Hair follicular keratinocyte (primary cell): Measurements from ENCODE around the gene HYOU1. TPM values are rescaled to one million over a fixed set of nuclear protein-coding genes. Genes with fewer than 3 reads are reported as not detected.

ENCODE experiments used
- total RNA-seq: library from RNA; depleted of rRNA; stranded (reverse); fragments of >200 nt; gene quantifications from 2 replicates; pipeline ENCODE4 v1.2.3, GENCODE V29; 2015

Gene HYOU1
- 214 and 216 TPM in 2 replicates for total RNA-seq

GRCh38 chr11:119057000-119057769 is at the start of gene HYOU1:
HYOU1 (minus strand) TSS chr11:119057205; CDS start chr11:119056160, 1,045 bp downstream.

GRCh38 chr11:119101759-119102423 is 44.9 kb upstream of the HYOU1 start, which contains the start of gene DPAGT1:
DPAGT1 (minus strand) TSS chr11:119101853; CDS start chr11:119101655, 198 bp downstream.

GRCh38 chr11:119084663-119085436 is 27.8 kb upstream of the HYOU1 start, which contains the start of gene HMBS:
HMBS (plus strand) TSS chr11:119084881; CDS start chr11:119085034, 153 bp downstream.

GRCh38 chr11:119067371-119068222 is 10.6 kb upstream of the HYOU1 start, which contains the start of gene VPS11:
VPS11 (plus strand) TSS chr11:119067818; CDS start chr11:119067824, 6 bp downstream.

GRCh38 chr11:119030329-119031047 is 26.5 kb downstream of the HYOU1 start, which contains the start of gene SLC37A4:
SLC37A4 (minus strand) TSS chr11:119030877.

GRCh38 chr11:119018074-119018938 is 38.7 kb downstream of the HYOU1 start, which contains the start of the genes RPS25 and TRAPPC4:
RPS25 (minus strand) TSS chr11:119018343; CDS start chr11:119018284, 59 bp downstream.
TRAPPC4 (plus strand) TSS chr11:119018766; CDS start chr11:119018796, 30 bp downstream.

GRCh38 chr11:118997627-118998387 is 59.2 kb downstream of the HYOU1 start, which contains the start of gene CENATAC:
CENATAC (plus strand) TSS chr11:118998138; CDS start chr11:118998198, 60 bp downstream.

Other genes with a start within 250 kb of the HYOU1 start
- gene CXCR5, start 173.3 kb downstream of the HYOU1 start, total RNA-seq, result not detected in 2 replicates
- gene BCL9L, start 131.3 kb downstream of the HYOU1 start, total RNA-seq, result 23.8 and 25.0 TPM in 2 replicates
- gene UPK2, start 100.9 kb downstream of the HYOU1 start, total RNA-seq, result 0.30 TPM in 1 of 2 replicates, not detected in the other
- not detected in 2 replicates for gene FOXR1, start 85.4 kb downstream of the HYOU1 start, total RNA-seq
- 5.2 and 7.8 TPM in 2 replicates for gene CENATAC, start 59.1 kb downstream of the HYOU1 start, total RNA-seq
- gene RPS25, start 38.9 kb downstream of the HYOU1 start, total RNA-seq, result 2,303 and 2,652 TPM in 2 replicates
- gene TRAPPC4, start 38.4 kb downstream of the HYOU1 start, total RNA-seq, result 85.4 and 97.8 TPM in 2 replicates
- 22.0 and 24.0 TPM in 2 replicates for gene SLC37A4, start 26.3 kb downstream of the HYOU1 start, total RNA-seq
- 14.7 and 17.1 TPM in 2 replicates for gene VPS11, start 10.6 kb upstream of the HYOU1 start, total RNA-seq
- gene HMBS, start 27.7 kb upstream of the HYOU1 start, total RNA-seq, result 22.5 and 29.3 TPM in 2 replicates
- gene DPAGT1, start 44.6 kb upstream of the HYOU1 start, total RNA-seq, result 27.2 and 32.5 TPM in 2 replicates
- gene C2CD2L, start 50.1 kb upstream of the HYOU1 start, total RNA-seq, result 4.5 and 7.3 TPM in 2 replicates
- gene HINFP, start 64.4 kb upstream of the HYOU1 start, total RNA-seq, result 8.4 and 13.1 TPM in 2 replicates
- 0.08 and 0.23 TPM in 2 replicates for gene ABCG4, start 91.8 kb upstream of the HYOU1 start, total RNA-seq
- 13.6 and 18.8 TPM in 2 replicates for gene NLRX1, start 111.5 kb upstream of the HYOU1 start, total RNA-seq
- 0.16 TPM in 1 of 2 replicates, not detected in the other for gene NHERF4, start 128.3 kb upstream of the HYOU1 start, total RNA-seq
- 13.4 and 17.3 TPM in 2 replicates for gene CBL, start 149.1 kb upstream of the HYOU1 start, total RNA-seq